BE2C (cell line): ENCODE measurements around the gene GLB1L2.
"Not testable (repeated sequence)": the region's sequence is repeated elsewhere in the genome, so short reads cannot be mapped to it uniquely, and the experiment has no call there.

Experiments
- DNase-seq: peaks from one replicate; pipeline ENCODE4 v3.0.0-alpha.2; 2020
- H3K27me3 ChIP-seq: fragments of 250-450 bp; sonication (Bioruptor Pico); 2 replicates; pipeline ENCODE4 v1.5.1; 2020; ENCODE audit warnings: mild to moderate bottlenecking
- H3K36me3 ChIP-seq: fragments of 250-450 bp; sonication (Bioruptor Pico); 2 replicates; pipeline ENCODE4 v1.5.1; 2020; ENCODE audit warnings: mild to moderate bottlenecking
- H3K4me1 ChIP-seq: fragments of 250-450 bp; sonication (Bioruptor Pico); 2 replicates; pipeline ENCODE4 v1.5.1; 2020
- H3K4me3 ChIP-seq: 2 replicates; pipeline ENCODE4 v1.5.1; 2011; ENCODE audit warnings: low read depth, low read length
- H3K9me3 ChIP-seq: fragments of 250-450 bp; sonication (Bioruptor Pico); 2 replicates; pipeline ENCODE4 v1.5.1; 2020
- TF ChIP-seq, protein P1 (sequence below): IDR thresholded peaks from 2 replicates; pipeline ENCODE4 v1.5.1; 2012; ENCODE audit warnings: mild to moderate bottlenecking, low read depth, low read length

GLB1L2 gene

DNA sequence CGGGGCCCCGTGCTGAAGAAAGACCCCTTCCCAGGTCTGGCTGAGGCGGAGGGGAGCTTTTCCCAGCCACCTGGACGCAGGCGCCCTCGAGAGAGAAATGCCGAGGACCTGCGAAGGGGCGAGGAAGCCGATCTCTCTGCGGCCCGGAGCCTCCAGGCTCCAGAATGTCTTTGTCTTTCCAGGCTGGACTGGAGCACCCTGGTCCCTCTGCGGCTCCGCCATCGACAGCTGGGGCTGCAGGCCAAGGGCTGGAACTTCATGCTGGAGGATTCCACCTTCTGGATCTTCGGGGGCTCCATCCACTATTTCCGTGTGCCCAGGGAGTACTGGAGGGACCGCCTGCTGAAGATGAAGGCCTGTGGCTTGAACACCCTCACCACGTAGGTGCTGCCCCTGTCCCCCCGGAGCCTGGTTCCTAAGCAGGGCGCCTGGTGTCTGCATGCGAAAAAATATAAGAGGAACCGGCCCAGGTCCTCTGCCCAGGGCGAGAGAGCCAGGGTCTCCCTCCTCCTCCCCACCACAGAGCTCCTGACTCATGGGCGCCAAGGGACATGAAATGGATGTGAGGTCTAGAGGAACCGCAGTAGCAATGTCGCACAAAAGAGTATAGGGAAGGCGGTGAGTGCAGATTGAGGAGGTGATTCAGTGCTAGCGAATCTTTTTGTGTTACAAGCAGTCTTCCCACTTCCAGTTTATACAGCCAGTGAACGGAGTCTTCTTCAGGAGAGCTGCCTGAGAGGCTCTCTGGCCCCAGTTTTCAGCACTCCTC lies 11.0 kb downstream of the GLB1L2 start:
- DNase-seq: no peak
- no peak overlapping the region for H3K4me3 ChIP-seq
- no peaks in the 10 kb centered on the region for H3K9me3 ChIP-seq
- H3K36me3 ChIP-seq: no peaks in the 10 kb centered on the region
- TF ChIP-seq, protein P1, sequence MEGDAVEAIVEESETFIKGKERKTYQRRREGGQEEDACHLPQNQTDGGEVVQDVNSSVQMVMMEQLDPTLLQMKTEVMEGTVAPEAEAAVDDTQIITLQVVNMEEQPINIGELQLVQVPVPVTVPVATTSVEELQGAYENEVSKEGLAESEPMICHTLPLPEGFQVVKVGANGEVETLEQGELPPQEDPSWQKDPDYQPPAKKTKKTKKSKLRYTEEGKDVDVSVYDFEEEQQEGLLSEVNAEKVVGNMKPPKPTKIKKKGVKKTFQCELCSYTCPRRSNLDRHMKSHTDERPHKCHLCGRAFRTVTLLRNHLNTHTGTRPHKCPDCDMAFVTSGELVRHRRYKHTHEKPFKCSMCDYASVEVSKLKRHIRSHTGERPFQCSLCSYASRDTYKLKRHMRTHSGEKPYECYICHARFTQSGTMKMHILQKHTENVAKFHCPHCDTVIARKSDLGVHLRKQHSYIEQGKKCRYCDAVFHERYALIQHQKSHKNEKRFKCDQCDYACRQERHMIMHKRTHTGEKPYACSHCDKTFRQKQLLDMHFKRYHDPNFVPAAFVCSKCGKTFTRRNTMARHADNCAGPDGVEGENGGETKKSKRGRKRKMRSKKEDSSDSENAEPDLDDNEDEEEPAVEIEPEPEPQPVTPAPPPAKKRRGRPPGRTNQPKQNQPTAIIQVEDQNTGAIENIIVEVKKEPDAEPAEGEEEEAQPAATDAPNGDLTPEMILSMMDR: no peak
- H3K4me1 ChIP-seq: no peaks in the 10 kb centered on the region
- H3K27me3 ChIP-seq: no peaks in the 10 kb centered on the region

DNA sequence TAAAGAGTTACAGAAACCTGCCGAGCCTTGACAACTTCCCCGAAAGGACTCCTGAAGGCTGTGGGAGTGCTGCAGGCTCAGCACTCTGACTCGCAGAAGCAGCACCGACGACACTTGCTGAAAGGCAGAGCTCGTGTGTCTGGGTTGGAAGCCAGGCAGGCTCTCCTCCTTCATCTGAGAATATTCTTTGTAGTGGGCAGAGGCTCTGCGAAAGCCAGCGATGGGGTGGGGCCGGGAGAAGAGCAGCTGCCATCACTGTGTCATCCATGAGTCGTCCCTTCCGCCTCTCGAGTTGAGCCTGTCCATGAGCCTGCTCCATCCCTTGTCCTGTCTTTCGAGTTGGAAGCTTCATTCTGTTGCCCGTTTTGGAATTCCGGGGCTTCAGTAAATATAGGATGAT lies 11.9 kb downstream of the GLB1L2 start:
- Histone ChIP-seq H3K27me3 (no peaks in the 10 kb centered on the region), H3K36me3 (no peaks in the 10 kb centered on the region), H3K9me3 (no peaks in the 10 kb centered on the region), H3K4me1 (no peaks in the 10 kb centered on the region), H3K4me3 (no peak overlapping the region)
- no peak for DNase-seq
- TF ChIP-seq, protein P1: no peak

DNA sequence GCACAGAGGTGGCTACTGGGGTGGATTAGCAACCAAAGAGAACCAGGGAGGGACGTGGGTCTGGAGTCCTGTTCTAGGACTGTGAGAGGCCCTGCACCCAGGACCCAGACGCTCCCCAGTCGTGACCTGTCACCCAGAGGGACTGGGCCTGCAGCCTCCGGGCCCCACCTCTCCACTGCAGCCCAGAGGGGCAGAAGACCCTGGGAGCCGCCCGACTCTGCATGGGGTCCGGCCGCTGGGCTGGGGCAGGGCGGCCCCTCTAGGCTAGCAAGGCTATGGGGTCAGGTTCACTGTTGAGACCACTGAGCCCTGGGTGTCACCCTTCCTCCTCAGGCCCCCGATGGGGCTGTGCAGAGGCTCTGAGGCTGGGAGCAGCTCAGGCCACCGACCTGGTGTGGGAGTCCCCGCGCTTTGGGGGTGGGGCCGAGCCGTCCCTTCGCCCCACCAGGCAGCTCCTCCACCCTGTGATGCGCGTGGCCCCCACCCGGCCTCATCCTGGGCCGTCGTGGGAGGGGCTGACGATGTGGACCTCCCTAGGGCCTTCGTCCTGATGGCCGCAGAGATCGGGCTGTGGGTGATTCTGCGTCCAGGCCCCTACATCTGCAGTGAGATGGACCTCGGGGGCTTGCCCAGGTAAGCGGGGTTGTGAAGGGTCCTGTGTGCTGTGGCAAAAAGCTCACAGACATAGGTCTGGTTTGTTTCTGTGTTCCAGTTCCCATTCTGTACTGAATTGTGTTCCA lies 12.9 kb downstream of the GLB1L2 start:
- not testable (repeated sequence) for H3K4me3 ChIP-seq, H3K36me3 ChIP-seq, DNase-seq, H3K4me1 ChIP-seq, H3K9me3 ChIP-seq, H3K27me3 ChIP-seq

DNA sequence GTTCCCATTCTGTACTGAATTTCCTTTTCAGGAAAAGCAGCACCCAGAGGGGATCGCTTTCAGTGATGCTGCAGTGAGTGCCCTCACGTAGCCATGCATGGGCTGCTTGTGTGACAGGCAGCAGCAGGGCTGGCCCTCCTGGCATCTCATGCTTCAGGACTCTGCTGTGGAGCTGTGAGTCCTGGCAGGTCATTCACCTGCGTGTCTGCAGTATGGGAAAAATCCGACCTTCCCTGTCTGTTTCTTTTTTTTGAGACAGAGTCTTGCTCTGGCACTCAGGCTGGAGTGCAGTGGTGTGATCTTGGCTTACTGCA lies 13.4 kb downstream of the GLB1L2 start:
- H3K4me3 ChIP-seq: no peak overlapping the region
- DNase-seq: no peak
- TF ChIP-seq, protein P1: no peak
- no peaks in the 10 kb centered on the region for H3K36me3 ChIP-seq
- H3K4me1 ChIP-seq: no peaks in the 10 kb centered on the region
- H3K9me3 ChIP-seq: no peaks in the 10 kb centered on the region
- H3K27me3 ChIP-seq: no peaks in the 10 kb centered on the region

DNA sequence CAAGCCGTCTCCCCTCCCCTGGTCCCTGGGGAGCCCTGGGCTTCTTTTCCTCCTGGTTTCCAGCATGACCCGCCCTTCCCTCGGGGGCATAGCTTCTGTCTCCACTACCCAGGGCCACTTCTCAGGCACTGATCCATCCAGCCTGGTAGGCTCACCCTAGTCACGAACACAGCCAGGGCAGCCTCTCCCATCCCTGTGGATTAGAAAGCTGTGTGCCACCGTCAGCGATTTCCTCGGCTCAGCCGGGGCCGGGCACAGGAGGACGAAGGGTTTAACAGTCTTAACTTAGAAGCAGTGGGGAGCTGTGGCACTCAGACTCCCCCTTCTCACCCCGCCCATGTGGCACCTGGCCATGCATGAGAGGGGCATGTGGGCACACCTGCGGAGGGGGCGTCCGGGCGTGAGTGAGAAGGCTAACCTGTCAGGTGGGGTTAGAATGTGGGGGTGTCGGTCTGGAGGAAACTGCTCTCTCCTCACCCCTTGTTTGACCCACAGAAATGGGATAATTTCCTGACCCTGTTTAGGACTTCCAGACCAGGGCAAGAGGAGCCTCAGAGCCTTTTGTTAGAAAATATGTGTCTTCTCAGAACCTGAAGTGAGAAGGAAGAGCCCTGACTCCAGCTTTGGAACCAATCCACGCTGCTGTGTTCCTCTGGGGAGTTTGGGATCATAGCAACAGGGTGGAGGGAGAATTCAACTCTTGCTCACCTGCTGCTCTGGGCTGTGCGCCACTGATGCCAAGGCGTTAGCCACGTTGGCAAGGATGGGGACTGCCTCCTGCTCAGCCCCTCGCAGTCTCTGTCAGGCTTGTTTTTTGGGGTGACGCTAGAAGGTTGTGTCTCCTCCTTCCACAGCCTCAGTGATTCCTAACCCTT lies 14.6 kb downstream of the GLB1L2 start:
- Histone ChIP-seq H3K4me1 (no peaks in the 10 kb centered on the region), H3K27me3 (no peaks in the 10 kb centered on the region), H3K36me3 (no peaks in the 10 kb centered on the region), H3K9me3 (no peaks in the 10 kb centered on the region), H3K4me3 (no peak overlapping the region)
- peak; percentile 45 for DNase-seq
- TF ChIP-seq, protein P1: no peak

DNA sequence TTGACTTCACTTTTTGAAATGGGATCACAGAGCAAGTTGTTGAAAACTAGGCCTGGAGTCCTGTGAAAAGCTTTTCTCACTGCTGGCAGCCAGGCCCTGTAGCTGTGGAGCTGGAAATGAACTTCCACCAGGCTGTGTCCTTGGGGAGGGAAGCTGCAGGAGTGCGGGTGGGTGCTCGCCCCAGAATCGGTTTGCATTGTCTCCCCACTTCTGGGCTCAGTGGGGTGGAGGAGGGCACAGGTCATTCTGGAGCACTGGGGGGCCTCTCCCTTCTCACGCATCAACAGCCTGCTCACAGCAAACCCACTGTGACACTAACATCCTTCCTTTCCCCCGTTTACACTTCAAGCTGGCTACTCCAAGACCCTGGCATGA lies 15.2 kb downstream of the GLB1L2 start:
- no peak for DNase-seq
- Histone ChIP-seq H3K9me3 (no peaks in the 10 kb centered on the region), H3K4me1 (no peaks in the 10 kb centered on the region), H3K36me3 (no peaks in the 10 kb centered on the region), H3K27me3 (no peaks in the 10 kb centered on the region), H3K4me3 (no peak overlapping the region)
- TF ChIP-seq, protein P1: no peak
